ENCODE data around the gene MYBBP1A. TPM values are rescaled to one million over a fixed set of nuclear protein-coding genes. Genes with fewer than 3 reads are reported as not detected.

The MYBBP1A gene
- total and polyA plus RNA-seq, 2 of the 13 experiments (the other 11 are each of a cell fraction or from before 2014, with no cell fraction given): 18.6 to 54.8 TPM

DNA sequence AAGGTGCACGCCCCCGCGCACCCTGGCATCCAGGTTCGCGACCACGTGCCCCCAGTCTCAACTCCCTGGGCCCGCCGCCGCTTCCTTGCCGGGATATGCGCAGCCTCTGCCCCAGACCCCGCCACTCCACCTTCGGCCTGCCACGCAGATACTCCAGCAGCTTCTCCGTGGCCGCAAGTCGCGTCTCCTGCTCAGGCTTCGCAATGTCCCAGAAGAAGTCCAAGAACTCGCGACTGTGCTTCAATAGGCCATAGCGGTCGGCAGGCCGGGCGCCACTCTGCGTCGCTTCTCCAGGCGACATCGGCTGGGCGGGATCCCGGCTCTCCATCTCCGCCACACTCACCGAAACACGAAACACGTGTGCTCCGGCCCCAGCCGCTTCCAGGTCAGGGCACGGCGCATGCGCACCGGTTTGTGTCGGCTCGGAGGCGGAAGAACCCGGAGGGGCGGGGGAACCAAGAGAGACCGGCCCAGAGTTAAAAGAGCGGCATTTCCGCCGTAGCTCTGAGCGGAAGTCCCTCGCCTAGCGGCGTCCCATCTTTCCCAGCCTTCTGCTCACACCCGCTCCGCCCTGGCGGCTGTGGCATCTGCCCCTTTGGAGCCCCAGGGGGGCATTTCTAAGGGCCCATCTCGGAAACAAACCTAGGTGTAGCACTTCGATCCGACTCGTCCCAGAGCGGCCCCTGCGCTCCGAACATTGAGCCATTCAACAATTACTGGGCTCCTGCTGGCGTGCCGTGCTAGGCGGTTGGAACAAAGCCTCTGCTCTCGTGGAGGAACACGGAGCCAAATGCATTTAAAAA lies at the start of gene MYBBP1A (continued):
- TF ChIP-seq ZSCAN22 (CRISPR knock-in tag; IDR thresholded peaks at IDR 0.05) (peak; percentile 77), MXD4 (CRISPR knock-in tag; IDR thresholded peaks at IDR 0.05) (peak; percentile 99), RNF2 (conservative IDR thresholded peaks at IDR 0.05; ENCODE audit: low read depth) (0 out of 2 replicates have a peak, but pooled peaks have one; percentile 76), ZNF883 (CRISPR knock-in tag; IDR thresholded peaks at IDR 0.05; ENCODE audit: not compliant biosample characterization) (peak; percentile 67), ZNF660 (CRISPR knock-in tag; IDR thresholded peaks at IDR 0.05; ENCODE audit: borderline replicate concordance, low read depth) (no peak), TOPORS (CRISPR knock-in tag; IDR thresholded peaks at IDR 0.05) (no peak), ZNF790 (CRISPR knock-in tag; IDR thresholded peaks at IDR 0.05; ENCODE audit: borderline replicate concordance) (peak; percentile 81; the same call in 1 of the 2 replicates), ZNF652 (CRISPR knock-in tag; IDR thresholded peaks at IDR 0.05; ENCODE audit: borderline replicate concordance, low read depth) (no peak), ZNF124 (CRISPR knock-in tag; IDR thresholded peaks at IDR 0.05) (peak; percentile 85), ZNF331 (CRISPR knock-in tag; IDR thresholded peaks at IDR 0.05) (peak; percentile 36; the same call in 1 of the 2 replicates), HNRNPLL (IDR thresholded peaks at IDR 0.05; ENCODE audit: low read depth, low read length, poor library complexity, severe bottlenecking) (peak; percentile 69), HNRNPH1 (optimal IDR thresholded peaks at IDR 0.05; ENCODE audit: low read depth, low read length) (no peak), IKZF4 (CRISPR knock-in tag; IDR thresholded peaks at IDR 0.05; ENCODE audit: borderline replicate concordance, low read depth, not compliant biosample characterization) (no peak), SRSF9 (IDR thresholded peaks at IDR 0.05; ENCODE audit: borderline replicate concordance, insufficient read depth, low read depth, low read length, poor library complexity, severe bottlenecking) (no peak)
- TF ChIP-seq, protein P1, sequence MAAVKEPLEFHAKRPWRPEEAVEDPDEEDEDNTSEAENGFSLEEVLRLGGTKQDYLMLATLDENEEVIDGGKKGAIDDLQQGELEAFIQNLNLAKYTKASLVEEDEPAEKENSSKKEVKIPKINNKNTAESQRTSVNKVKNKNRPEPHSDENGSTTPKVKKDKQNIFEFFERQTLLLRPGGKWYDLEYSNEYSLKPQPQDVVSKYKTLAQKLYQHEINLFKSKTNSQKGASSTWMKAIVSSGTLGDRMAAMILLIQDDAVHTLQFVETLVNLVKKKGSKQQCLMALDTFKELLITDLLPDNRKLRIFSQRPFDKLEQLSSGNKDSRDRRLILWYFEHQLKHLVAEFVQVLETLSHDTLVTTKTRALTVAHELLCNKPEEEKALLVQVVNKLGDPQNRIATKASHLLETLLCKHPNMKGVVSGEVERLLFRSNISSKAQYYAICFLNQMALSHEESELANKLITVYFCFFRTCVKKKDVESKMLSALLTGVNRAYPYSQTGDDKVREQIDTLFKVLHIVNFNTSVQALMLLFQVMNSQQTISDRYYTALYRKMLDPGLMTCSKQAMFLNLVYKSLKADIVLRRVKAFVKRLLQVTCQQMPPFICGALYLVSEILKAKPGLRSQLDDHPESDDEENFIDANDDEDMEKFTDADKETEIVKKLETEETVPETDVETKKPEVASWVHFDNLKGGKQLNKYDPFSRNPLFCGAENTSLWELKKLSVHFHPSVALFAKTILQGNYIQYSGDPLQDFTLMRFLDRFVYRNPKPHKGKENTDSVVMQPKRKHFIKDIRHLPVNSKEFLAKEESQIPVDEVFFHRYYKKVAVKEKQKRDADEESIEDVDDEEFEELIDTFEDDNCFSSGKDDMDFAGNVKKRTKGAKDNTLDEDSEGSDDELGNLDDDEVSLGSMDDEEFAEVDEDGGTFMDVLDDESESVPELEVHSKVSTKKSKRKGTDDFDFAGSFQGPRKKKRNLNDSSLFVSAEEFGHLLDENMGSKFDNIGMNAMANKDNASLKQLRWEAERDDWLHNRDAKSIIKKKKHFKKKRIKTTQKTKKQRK (IDR thresholded peaks at IDR 0.05; ENCODE audit: low read length): no peak
- TF ChIP-seq, protein P2, sequence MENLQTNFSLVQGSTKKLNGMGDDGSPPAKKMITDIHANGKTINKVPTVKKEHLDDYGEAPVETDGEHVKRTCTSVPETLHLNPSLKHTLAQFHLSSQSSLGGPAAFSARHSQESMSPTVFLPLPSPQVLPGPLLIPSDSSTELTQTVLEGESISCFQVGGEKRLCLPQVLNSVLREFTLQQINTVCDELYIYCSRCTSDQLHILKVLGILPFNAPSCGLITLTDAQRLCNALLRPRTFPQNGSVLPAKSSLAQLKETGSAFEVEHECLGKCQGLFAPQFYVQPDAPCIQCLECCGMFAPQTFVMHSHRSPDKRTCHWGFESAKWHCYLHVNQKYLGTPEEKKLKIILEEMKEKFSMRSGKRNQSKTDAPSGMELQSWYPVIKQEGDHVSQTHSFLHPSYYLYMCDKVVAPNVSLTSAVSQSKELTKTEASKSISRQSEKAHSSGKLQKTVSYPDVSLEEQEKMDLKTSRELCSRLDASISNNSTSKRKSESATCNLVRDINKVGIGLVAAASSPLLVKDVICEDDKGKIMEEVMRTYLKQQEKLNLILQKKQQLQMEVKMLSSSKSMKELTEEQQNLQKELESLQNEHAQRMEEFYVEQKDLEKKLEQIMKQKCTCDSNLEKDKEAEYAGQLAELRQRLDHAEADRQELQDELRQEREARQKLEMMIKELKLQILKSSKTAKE (CRISPR knock-in tag; IDR thresholded peaks at IDR 0.05; ENCODE audit: borderline replicate concordance): no peak
- TF ChIP-seq, protein P3, sequence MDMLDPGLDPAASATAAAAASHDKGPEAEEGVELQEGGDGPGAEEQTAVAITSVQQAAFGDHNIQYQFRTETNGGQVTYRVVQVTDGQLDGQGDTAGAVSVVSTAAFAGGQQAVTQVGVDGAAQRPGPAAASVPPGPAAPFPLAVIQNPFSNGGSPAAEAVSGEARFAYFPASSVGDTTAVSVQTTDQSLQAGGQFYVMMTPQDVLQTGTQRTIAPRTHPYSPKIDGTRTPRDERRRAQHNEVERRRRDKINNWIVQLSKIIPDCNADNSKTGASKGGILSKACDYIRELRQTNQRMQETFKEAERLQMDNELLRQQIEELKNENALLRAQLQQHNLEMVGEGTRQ (IDR thresholded peaks at IDR 0.05; ENCODE audit: low read depth, low read length): no peak
- TF ChIP-seq, protein P3 (CRISPR knock-in tag; IDR thresholded peaks at IDR 0.05; ENCODE audit: borderline replicate concordance): peak; percentile 64
- TF ChIP-seq, protein P4, sequence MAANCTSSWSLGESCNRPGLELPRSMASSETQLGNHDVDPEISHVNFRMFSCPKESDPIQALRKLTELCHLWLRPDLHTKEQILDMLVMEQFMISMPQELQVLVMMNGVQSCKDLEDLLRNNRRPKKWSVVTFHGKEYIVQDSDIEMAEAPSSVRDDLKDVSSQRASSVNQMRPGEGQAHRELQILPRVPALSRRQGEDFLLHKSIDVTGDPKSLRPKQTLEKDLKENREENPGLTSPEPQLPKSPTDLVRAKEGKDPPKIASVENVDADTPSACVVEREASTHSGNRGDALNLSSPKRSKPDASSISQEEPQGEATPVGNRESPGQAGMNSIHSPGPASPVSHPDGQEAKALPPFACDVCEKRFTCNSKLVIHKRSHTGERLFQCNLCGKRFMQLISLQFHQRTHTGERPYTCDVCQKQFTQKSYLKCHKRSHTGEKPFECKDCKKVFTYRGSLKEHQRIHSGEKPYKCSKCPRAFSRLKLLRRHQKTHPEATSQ (CRISPR knock-in tag; IDR thresholded peaks at IDR 0.05; ENCODE audit: borderline replicate concordance): no peak; the same call in 1 of the 2 replicates
